Measurements from ENCODE around the gene FBXO11.

DNA sequence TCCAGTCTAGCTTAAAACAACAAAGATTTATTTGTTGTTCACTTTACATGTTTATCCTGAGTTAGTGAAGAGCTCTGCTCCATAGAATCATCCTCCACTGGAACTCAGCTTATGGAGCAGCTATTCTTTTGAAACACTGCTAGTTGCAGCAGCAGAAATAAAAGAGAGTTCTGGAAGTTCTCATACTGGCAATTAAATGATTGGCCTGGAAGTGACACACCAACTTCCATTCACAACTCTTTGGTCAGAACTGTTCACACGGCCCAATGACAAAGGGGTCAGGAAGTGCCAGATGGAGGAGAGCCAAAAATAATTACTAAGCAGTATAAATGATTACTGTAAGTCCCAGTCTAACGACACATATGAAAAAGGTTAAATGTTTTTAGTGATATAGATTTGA, 39.1 kb downstream of the FBXO11 start:
- TF ChIP-seq, protein P1, sequence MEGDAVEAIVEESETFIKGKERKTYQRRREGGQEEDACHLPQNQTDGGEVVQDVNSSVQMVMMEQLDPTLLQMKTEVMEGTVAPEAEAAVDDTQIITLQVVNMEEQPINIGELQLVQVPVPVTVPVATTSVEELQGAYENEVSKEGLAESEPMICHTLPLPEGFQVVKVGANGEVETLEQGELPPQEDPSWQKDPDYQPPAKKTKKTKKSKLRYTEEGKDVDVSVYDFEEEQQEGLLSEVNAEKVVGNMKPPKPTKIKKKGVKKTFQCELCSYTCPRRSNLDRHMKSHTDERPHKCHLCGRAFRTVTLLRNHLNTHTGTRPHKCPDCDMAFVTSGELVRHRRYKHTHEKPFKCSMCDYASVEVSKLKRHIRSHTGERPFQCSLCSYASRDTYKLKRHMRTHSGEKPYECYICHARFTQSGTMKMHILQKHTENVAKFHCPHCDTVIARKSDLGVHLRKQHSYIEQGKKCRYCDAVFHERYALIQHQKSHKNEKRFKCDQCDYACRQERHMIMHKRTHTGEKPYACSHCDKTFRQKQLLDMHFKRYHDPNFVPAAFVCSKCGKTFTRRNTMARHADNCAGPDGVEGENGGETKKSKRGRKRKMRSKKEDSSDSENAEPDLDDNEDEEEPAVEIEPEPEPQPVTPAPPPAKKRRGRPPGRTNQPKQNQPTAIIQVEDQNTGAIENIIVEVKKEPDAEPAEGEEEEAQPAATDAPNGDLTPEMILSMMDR (IDR thresholded peaks at IDR 0.05), result no peak
- peak in 1 of 2 donors; percentile 70 for TF ChIP-seq POLR2AphosphoS5 (IDR thresholded peaks at IDR 0.05; ENCODE audit: insufficient read depth in 1 of 2, low read depth in 1 of 2)
